DND-41 (cell line): ENCODE data around the gene A1BG.

Experiments
- CTCF ChIP-seq: IDR thresholded peaks from 2 replicates; pipeline ENCODE4 v1.5.1; 2012; ENCODE audit warnings: borderline replicate concordance, low read length, moderate library complexity, mild to moderate bottlenecking; ENCODE audit not compliant: poor library complexity, severe bottlenecking; ENCODE audit errors: extremely low read depth
- EZH2 ChIP-seq: IDR thresholded peaks from 3 replicates; pipeline ENCODE4 v1.6.1; 2012; ENCODE audit warnings: borderline replicate concordance, low read depth, mild to moderate bottlenecking, moderate library complexity, low read length, inconsistent platforms; ENCODE audit not compliant: severe bottlenecking

- TF ChIP-seq CTCF (no peak), EZH2 (no peak)
Observed at GRCh38 chr19:58315580-58315979, 37.7 kb downstream of the A1BG start.
